HG03565 (cell line): ENCODE measurements around the gene TOP3A.
"Not testable (repeated sequence)": the region's sequence is repeated elsewhere in the genome, so short reads cannot be mapped to it uniquely, and the experiment has no call there.

Experiments used
- ATAC-seq: cut with Tn5 transposase; IDR thresholded peaks from one replicate; pipeline ENCODE4 v1.9.1; 2021; ENCODE audit warnings: mild to moderate bottlenecking, moderate library complexity; ENCODE audit not compliant: unreplicated experiment

TOP3A gene, protein sequence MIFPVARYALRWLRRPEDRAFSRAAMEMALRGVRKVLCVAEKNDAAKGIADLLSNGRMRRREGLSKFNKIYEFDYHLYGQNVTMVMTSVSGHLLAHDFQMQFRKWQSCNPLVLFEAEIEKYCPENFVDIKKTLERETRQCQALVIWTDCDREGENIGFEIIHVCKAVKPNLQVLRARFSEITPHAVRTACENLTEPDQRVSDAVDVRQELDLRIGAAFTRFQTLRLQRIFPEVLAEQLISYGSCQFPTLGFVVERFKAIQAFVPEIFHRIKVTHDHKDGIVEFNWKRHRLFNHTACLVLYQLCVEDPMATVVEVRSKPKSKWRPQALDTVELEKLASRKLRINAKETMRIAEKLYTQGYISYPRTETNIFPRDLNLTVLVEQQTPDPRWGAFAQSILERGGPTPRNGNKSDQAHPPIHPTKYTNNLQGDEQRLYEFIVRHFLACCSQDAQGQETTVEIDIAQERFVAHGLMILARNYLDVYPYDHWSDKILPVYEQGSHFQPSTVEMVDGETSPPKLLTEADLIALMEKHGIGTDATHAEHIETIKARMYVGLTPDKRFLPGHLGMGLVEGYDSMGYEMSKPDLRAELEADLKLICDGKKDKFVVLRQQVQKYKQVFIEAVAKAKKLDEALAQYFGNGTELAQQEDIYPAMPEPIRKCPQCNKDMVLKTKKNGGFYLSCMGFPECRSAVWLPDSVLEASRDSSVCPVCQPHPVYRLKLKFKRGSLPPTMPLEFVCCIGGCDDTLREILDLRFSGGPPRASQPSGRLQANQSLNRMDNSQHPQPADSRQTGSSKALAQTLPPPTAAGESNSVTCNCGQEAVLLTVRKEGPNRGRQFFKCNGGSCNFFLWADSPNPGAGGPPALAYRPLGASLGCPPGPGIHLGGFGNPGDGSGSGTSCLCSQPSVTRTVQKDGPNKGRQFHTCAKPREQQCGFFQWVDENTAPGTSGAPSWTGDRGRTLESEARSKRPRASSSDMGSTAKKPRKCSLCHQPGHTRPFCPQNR

GRCh38 chr17:18314731-18315561, at the start of gene TOP3A, which contains the start of gene SMCR8:
TOP3A (minus strand) TSS chr17:18314994; CDS start chr17:18314778, 216 bp downstream.
SMCR8 (plus strand) TSS chr17:18315293; CDS start chr17:18315790, 497 bp downstream.
- peak; percentile 73 for ATAC-seq

- no peak for ATAC-seq
These were observed 49.4 kb upstream of the TOP3A start for GRCh38 chr17:18364166-18364565.

GRCh38 chr17:18363101-18364049, 48.6 kb upstream of the TOP3A start, which contains the start of gene SHMT1:
SHMT1 (minus strand) TSS chr17:18363550; CDS start chr17:18355981, 7,569 bp downstream.
- peak; percentile 93 for ATAC-seq

DNA sequence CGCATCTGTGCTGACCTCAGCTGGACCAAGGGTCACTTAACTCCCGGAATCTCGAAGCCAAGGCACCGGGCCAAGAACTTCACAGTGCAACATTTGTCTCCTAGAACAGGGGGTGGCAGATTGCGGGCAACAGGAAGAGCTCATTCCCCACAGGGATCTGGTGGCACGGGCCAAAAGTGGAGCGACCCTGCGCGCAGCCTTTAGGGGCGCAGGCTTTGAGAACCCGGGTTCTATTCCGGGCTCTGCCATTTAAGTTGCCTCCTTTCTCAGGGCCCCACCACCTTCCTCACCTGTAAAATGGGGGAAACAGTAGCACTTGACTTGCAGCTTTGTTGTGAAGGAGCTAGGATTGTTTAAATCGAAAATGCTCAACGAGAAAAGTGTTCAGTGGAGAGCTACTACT, 47.9 kb upstream of the TOP3A start:
- no peak for ATAC-seq

GRCh38 chr17:18361837-18362697, 47.3 kb upstream of the TOP3A start:
- no peak for ATAC-seq

DNA sequence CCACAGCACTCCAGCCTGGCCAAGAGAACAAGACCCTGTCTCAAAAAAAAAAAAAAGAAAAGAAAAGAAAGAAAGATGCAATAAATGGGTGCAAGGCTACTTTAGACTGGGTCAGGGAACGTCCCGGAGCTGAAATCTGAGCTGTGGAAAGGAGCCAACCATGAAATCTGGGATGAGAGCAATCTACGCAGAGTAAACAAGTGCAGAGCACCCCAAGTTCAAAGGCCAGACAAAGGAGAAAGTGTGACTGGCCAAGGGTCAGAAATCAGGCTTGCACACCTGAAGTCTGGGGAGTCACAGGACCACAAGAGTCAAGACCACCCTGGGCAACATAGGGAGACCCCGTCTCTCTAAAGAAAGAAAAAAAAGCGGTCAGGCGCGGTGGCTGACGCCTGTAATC, 45.7 kb upstream of the TOP3A start:
- no peak for ATAC-seq

GRCh38 chr17:18356624-18357023, 41.8 kb upstream of the TOP3A start:
- ATAC-seq, result no peak

DNA sequence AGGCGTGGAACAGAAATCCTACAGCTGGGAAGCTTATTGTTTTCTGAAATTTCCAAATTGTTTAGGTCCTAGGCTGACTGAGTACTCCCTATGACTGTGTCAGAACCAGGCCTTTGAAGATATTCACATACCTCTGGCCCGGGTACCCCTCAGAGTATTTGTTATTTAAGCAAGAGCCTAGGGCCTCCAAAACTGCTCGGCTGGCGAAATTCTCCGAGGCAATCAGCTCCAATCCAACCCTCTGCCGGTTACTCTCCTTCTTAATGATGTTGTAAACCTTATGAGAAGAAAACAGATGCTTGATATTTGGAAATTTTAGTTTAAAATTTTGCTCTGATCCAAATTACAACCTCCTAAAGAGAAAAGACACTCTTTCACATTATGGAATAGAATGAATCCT, 38.7 kb upstream of the TOP3A start:
- ATAC-seq, result no peak

- no peak for ATAC-seq
These were observed 29.2 kb upstream of the TOP3A start for GRCh38 chr17:18344021-18344420.

DNA sequence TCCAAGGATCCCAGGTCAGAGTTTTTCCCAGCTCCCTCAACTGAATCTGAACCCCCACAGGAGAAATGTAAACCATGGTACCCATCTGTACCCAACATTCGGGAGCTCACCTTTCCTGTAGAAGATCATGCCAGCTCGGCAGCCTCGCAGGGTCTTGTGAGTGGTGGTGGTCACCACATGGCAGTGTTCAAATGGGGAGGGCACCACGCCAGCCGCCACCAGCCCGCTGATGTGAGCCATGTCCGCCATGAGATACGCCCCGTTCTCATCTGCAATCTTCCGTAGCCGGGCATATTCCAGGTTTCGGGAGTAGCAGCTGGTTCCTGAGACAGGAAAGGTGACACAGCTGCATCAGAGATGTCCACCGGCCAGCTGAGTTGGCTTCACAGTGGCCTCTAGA, 25.1 kb upstream of the TOP3A start:
- no peak for ATAC-seq

DNA sequence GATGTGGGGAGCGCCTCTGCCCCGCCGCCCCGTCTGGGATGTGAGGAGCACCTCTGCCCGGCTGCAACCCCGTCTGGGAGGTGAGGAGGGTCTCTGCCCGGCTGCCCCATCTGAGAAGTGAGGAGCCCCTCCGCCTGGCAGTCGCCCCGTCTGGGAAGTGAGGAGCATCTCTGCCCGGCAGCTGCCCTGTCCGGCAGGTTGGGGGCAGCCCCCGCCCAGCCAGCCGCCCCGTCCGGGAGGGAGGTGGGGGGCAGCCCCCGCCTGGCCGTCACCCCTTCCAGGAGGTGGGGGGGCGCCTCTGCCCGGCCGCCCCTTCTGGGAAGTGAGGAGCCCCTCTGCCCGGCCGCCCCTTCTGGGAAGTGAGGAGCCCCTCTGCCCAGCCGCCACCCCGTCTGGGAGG, 23.4 kb upstream of the TOP3A start:
- ATAC-seq, result not testable (repeated sequence)

DNA sequence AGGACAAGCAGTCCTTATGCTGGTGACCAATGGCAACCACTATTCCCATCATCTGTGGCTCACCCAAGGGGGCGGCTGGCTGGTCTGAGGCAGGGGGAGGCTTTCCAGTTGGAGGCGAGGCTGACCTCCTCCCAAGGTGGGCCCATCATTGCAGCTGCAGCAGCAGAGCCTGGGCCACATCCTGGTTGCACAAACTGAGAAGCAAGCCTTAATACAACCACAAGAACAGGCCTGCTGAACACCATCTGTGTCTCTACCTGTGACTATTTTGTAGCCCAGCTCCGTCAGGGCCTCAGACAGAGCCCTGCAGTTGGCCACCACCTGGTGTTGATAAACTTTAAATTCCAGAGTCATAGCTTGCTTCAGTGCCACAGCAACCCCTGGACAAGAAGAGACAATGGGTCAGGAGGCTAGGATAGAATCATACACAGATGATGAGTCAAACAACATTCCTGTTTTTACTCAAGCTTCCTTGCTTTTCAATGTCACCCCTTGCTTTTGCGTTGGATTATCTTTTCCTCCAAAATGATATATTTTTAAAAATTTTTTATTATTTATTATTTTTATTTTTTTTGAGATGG, 18.2 kb upstream of the TOP3A start:
- no peak for ATAC-seq

- ATAC-seq, result no peak
These were observed 17.1 kb upstream of the TOP3A start for GRCh38 chr17:18331879-18332278.

DNA sequence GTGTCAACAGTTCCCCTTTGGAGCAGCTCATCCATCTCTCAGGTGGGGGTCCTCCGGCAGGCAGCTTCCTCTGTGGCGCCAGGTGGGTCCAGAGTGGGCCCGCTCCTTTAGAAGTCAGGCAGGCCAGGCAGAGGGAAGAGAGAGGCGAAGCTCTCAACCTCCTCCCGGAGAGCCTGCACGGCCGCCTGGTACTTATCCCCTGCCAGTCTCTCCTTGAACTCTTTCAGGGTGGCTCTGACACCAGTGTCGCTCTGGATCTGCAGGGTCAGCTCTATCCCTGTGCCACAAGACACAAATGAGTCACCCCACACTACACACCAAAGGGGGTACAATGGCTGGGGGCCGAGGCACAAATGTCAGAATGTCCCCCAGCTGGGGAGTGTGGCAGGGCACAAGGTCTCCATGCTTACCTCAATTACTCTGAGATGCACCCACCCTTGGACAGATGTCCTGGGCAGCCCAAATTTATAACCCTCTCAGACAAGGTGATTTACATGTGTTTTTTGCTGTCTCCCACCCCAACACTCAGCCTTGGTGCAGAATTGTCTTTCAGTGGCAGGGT, 13.9 kb upstream of the TOP3A start:
- no peak for ATAC-seq

DNA sequence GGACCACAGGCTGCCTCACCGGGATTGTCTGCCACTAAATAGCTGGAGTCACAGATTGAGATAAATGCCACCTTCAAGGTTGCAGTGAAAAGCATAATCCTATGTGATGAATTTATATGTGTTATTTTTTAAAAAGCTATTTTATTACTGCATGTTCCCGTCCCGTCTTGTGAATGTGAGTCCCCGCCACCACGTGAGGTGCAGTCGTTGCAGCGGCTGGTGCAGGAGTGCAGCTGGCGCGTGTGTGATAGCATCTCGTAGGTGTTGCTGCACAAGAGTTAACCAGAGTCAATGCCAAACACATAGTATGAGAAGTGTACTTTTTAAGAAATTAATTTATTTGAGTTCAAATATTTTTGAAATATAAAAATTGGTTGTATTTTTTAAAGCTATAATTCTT, 12.8 kb upstream of the TOP3A start:
- no peak for ATAC-seq

DNA sequence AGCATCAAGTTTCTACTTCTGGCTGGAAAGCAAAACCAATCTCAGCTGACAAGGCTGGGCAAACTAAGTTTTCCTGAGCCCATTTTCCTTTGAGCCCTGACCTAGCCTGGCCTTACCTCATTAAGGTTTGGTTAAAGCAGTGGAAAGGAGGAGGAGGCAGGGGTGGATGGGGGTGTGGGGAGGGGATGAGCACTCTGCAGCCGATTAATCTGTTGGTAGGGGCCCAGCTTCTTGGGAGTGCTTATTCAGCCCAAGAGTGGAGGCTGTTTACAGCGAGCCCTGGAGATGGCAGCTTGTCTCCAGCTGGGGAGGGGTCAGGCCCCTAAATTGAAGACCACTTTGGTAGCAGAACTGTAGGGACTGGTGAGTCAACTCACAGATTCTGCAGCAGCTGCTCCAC, 12.3 kb upstream of the TOP3A start:
- ATAC-seq, result no peak

GRCh38 chr17:18326572-18326971, 11.8 kb upstream of the TOP3A start:
- no peak for ATAC-seq

- no peak for ATAC-seq
These were observed 11.2 kb upstream of the TOP3A start for GRCh38 chr17:18326039-18326438.
